ENCODE results near the gene NTRK3.

The NTRK3 gene

DNA sequence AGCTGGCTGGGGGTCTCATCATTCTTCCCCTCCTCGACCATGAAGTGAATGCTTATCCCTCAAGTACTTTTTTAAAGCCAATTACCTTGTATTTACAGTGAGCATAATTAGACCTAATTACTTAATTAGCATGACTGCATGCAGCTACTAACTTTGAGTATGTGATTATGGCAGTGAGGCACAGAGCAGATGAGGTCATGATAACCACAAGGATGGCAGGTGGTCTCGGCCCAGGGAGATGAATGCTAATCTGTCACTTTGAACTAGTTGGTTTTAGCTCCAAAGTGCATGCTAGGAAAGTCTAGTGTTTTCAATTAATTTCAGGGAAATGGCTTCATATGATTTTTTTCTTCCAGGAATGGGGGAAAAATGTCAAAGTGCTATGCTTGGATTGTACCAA, 233.8 kb downstream of the NTRK3 start:
- TF ChIP-seq, protein P1, sequence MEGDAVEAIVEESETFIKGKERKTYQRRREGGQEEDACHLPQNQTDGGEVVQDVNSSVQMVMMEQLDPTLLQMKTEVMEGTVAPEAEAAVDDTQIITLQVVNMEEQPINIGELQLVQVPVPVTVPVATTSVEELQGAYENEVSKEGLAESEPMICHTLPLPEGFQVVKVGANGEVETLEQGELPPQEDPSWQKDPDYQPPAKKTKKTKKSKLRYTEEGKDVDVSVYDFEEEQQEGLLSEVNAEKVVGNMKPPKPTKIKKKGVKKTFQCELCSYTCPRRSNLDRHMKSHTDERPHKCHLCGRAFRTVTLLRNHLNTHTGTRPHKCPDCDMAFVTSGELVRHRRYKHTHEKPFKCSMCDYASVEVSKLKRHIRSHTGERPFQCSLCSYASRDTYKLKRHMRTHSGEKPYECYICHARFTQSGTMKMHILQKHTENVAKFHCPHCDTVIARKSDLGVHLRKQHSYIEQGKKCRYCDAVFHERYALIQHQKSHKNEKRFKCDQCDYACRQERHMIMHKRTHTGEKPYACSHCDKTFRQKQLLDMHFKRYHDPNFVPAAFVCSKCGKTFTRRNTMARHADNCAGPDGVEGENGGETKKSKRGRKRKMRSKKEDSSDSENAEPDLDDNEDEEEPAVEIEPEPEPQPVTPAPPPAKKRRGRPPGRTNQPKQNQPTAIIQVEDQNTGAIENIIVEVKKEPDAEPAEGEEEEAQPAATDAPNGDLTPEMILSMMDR (conservative IDR thresholded peaks at IDR 0.05; ENCODE audit: control insufficient read depth, insufficient read depth, low read depth, low read length), result no peak
- no peak overlapping the region for H3K4me3 ChIP-seq (ENCODE audit: control insufficient read depth, low read depth, low read length)
- DNase-seq (ENCODE audit: low read depth), result no peak

DNA sequence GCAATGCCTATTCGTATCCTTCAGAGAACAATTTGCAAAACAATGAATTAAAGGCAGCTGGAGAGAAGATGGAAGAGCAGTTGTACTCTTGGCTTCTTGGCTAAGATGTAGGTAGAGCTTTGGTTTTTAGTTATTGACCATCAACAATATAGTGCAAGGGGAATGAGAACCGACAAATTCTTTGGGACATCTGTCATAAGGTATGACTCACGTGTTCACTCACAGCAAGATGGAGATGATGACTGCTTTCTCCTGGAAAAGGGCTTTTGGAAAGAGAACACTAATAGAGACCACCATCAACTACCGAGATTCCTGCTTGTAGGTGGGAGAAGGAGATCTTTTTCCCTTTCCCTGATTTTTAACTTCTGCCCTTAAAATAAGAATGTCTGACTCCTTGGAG, 234.9 kb downstream of the NTRK3 start:
- TF ChIP-seq, protein P1 (conservative IDR thresholded peaks at IDR 0.05; ENCODE audit: control insufficient read depth, insufficient read depth, low read depth, low read length), result no peak
- no peak overlapping the region for H3K4me3 ChIP-seq (ENCODE audit: control insufficient read depth, low read depth, low read length)
- DNase-seq (ENCODE audit: low read depth), result peak; percentile 1

DNA sequence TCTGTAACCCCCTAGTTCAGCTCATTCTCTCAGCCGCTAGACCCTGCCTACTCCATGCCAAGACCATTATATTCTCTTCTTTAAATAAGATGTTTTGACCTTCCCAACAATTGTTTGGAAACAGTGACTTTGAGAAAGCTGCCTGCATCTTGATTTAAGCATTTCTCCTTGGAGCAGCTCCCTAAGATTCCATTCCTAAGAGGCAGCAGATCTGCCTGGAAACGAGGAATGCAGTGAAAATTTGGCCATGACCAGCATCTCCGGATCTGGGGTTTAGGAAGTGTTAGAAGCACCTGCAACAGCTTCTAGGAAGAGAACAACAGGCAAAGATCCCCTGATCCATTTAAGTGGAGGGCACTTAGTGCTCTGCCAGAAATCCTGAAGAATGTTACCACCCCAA, 235.7 kb downstream of the NTRK3 start:
- H3K4me3 ChIP-seq (ENCODE audit: control insufficient read depth, low read depth, low read length), result no peak overlapping the region
- DNase-seq (ENCODE audit: low read depth), result no peak
- TF ChIP-seq, protein P1 (conservative IDR thresholded peaks at IDR 0.05; ENCODE audit: control insufficient read depth, insufficient read depth, low read depth, low read length), result no peak

DNA sequence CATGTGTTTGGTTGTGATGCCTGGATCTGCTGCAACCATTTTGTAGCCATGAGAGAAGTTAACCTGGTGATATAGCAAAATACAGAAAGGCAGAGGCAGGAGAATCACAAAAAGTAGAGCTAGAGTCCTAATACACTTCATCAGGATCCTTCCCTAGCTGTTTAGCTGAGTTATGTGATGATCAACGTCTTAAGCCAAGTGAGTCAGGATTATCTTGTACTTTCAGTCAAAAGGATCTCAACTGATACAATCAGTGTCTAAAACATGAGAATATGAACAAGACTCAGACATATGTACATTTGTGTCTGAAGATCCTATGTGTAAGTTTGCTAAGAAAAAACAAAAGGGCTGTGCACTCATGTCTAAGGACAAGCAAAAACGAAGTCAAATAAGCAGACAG, 236.9 kb downstream of the NTRK3 start:
- no peak for DNase-seq (ENCODE audit: low read depth)
- TF ChIP-seq, protein P1 (conservative IDR thresholded peaks at IDR 0.05; ENCODE audit: control insufficient read depth, insufficient read depth, low read depth, low read length), result no peak
- no peak overlapping the region for H3K4me3 ChIP-seq (ENCODE audit: control insufficient read depth, low read depth, low read length)

DNA sequence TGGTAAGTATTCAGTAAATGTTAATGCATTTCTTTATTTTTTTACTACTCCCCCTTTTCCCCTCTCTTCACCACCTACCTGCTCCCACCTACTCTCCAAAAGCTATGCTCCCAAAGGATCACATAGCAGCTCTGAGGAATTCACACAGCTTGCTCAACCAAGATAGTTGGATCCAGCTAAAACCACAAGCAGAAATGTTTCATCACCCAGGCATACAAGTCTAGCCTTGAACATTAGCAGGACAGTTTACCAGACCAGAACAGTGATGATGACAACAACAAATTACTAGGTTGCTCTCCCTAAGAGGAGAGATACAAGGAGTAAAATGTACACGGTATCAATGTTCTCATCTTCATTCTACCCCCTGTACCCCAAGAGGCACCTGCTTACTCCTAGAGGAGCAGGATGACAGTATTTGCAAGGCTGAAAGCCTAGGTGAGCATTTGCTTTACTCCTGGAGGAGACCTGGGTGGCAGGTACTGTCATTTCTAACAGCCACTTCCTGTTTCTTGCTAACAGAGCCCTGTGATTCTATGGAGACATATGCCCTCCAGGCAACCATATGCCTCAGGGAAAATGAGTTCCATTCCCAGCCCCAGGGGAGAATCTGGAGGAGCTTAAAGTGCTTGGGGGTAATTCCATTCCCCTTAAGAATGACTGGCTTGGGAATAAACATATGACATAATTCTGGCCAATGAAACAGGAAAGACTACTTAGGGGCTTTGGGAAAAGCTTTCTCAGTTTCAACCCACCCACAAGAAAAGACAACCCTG, 237.5 kb downstream of the NTRK3 start:
- peak; percentile 60 for DNase-seq (ENCODE audit: low read depth)
- no peak overlapping the region for H3K4me3 ChIP-seq (ENCODE audit: control insufficient read depth, low read depth, low read length)
- TF ChIP-seq, protein P1 (conservative IDR thresholded peaks at IDR 0.05; ENCODE audit: control insufficient read depth, insufficient read depth, low read depth, low read length), result no peak

DNA sequence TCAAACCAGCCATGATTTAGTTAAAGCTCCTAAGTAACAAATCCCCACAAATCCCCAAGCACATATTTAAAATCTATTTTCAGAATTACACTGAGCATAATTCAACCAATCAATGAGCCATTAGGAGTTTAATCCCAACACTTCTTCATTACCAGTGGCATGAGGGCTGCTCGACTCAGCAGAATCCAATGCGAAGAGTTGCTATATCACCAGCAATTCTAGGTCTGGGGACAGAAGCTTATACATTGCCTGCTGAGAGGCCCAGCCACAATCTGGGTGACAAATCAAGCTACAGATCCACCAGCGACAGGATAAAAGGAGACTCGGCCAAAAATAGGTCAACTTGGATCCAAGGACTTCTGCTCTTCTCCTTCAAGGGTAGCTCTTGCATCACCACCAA, 238.8 kb downstream of the NTRK3 start:
- no peak overlapping the region for H3K4me3 ChIP-seq (ENCODE audit: control insufficient read depth, low read depth, low read length)
- no peak for DNase-seq (ENCODE audit: low read depth)
- TF ChIP-seq, protein P1 (conservative IDR thresholded peaks at IDR 0.05; ENCODE audit: control insufficient read depth, insufficient read depth, low read depth, low read length), result no peak

Measured in fibroblast of mammary gland (primary cell).